Measurements from ENCODE around the gene TMEM44.
"Not testable (repeated sequence)": the region's sequence is repeated elsewhere in the genome, so short reads cannot be mapped to it uniquely, and the experiment has no call there.

The TMEM44 gene

GRCh38 chr3:194640829-194641228 lies 7.6 kb upstream of the TMEM44 start:
- peak; percentile 24 for DNase-seq (ENCODE audit: low read depth)

- DNase-seq (ENCODE audit: low read depth) = no peak
These were observed 5.9 kb upstream of the TMEM44 start for GRCh38 chr3:194638991-194639605.

GRCh38 chr3:194637541-194638400 lies 4.6 kb upstream of the TMEM44 start:
- no peak for DNase-seq (ENCODE audit: low read depth)

GRCh38 chr3:194637066-194637465 lies 3.8 kb upstream of the TMEM44 start:
- no peak for DNase-seq (ENCODE audit: low read depth)

GRCh38 chr3:194632809-194633348 lies 340 bp downstream of the TMEM44 start:
- no peak for DNase-seq (ENCODE audit: low read depth)

- no peak for DNase-seq (ENCODE audit: low read depth)
These were observed 902 bp downstream of the TMEM44 start for GRCh38 chr3:194632226-194632808.

GRCh38 chr3:194631696-194632095 lies 1.5 kb downstream of the TMEM44 start:
- no peak for DNase-seq (ENCODE audit: low read depth)

- not testable (repeated sequence) for DNase-seq (ENCODE audit: low read depth)
These were observed 2.5 kb downstream of the TMEM44 start for GRCh38 chr3:194630681-194631080.

GRCh38 chr3:194624956-194625355 lies 8.3 kb downstream of the TMEM44 start:
- no peak for DNase-seq (ENCODE audit: low read depth)

- no peak for DNase-seq (ENCODE audit: low read depth)
These were observed 9.5 kb downstream of the TMEM44 start for GRCh38 chr3:194623449-194624290.

- DNase-seq (ENCODE audit: low read depth) = no peak
These were observed 10.4 kb downstream of the TMEM44 start for GRCh38 chr3:194622621-194623340.

GRCh38 chr3:194621947-194622346 lies 11.3 kb downstream of the TMEM44 start:
- DNase-seq (ENCODE audit: low read depth) = no peak

- no peak for DNase-seq (ENCODE audit: low read depth)
These were observed 13.0 kb downstream of the TMEM44 start for GRCh38 chr3:194620196-194620595.

GRCh38 chr3:194619741-194620140 lies 13.5 kb downstream of the TMEM44 start:
- no peak for DNase-seq (ENCODE audit: low read depth)

GRCh38 chr3:194618858-194619608 lies 14.2 kb downstream of the TMEM44 start:
- no peak for DNase-seq (ENCODE audit: low read depth)

GRCh38 chr3:194617827-194618226 lies 15.4 kb downstream of the TMEM44 start:
- DNase-seq (ENCODE audit: low read depth) = no peak

GRCh38 chr3:194617143-194617671 lies 16.0 kb downstream of the TMEM44 start:
- DNase-seq (ENCODE audit: low read depth) = no peak

GRCh38 chr3:194615226-194615625 lies 18.0 kb downstream of the TMEM44 start:
- DNase-seq (ENCODE audit: low read depth) = no peak

GRCh38 chr3:194612221-194612620 lies 21.0 kb downstream of the TMEM44 start:
- DNase-seq (ENCODE audit: low read depth) = no peak

- DNase-seq (ENCODE audit: low read depth) = no peak
These were observed 22.5 kb downstream of the TMEM44 start for GRCh38 chr3:194610689-194611088.
